Measurements from ENCODE around the gene NUP35.

DNA sequence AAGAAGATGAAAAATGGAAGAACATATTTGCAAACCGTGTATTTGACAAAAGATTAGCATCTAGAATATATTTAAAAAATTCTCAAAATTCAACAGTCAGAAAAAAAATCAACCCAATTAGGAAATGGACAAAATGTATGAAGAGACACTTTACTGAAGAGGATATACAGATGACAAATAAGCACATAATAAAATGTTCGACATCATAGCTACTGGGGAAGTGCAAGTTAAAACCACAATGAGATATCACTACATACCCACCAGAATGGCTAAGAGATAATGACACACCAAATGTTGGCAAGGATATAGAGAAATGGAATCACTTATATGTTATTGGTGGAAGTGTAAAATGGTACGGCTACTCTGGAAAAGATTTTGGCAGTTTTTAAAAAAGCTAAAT, 11.7 kb upstream of the NUP35 start:
- no peak for TF ChIP-seq POLR2A (IDR thresholded peaks at IDR 0.05)
- TF ChIP-seq, protein P1, sequence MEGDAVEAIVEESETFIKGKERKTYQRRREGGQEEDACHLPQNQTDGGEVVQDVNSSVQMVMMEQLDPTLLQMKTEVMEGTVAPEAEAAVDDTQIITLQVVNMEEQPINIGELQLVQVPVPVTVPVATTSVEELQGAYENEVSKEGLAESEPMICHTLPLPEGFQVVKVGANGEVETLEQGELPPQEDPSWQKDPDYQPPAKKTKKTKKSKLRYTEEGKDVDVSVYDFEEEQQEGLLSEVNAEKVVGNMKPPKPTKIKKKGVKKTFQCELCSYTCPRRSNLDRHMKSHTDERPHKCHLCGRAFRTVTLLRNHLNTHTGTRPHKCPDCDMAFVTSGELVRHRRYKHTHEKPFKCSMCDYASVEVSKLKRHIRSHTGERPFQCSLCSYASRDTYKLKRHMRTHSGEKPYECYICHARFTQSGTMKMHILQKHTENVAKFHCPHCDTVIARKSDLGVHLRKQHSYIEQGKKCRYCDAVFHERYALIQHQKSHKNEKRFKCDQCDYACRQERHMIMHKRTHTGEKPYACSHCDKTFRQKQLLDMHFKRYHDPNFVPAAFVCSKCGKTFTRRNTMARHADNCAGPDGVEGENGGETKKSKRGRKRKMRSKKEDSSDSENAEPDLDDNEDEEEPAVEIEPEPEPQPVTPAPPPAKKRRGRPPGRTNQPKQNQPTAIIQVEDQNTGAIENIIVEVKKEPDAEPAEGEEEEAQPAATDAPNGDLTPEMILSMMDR (IDR thresholded peaks at IDR 0.05) = no peak
